ENCODE measurements around the gene PROCR.
"Not testable (repeated sequence)": the region's sequence is repeated elsewhere in the genome, so short reads cannot be mapped to it uniquely, and the experiment has no call there.

The PROCR gene

DNA sequence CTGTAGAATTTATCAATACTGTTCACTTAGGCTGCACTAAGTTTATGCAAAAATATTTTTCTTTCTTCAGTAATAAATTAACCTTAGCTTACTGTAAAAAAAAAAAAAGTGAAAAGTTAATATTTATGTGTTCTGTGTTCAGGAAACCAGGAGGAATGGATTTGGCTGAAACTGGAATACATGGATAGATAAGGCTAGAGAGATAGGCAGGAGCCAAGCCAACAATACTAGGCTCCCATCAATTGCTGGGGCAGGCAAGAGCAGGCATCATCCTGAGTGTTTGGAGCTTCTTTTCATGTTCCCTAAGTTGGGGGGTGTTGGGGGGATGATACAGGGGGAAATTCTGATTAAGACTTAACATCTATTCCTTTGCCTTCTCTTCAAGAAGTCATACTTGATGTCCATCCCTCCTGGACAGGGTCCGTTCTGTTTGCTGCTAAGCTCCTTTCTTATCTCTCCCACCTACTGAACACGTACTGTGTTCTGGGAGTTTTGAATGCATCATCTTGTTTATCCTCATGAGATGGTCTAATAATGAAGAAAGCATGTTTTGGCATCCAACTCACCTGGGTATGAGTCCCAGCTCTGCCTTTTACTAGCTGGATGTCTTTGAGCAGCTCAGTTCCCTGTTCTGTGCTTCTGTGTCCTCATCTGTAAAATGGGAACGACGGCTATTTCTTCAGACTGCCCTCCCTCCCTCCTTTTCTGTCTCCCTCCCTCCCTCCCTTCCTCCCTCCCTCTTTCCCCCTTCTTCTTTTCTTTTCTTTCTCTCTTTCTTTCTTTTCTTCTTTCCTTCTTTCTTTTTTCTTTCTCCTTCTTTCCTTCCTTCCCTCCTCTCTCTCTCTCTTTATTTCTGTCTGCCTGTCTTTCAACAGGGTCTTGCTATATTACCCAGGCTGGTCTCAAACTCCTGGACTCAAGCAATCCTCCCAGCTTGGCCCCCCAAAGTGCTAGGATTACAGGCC, 6.4 kb upstream of the PROCR start:
- DNase-seq (ENCODE audit: low spot score) = no peak

DNA sequence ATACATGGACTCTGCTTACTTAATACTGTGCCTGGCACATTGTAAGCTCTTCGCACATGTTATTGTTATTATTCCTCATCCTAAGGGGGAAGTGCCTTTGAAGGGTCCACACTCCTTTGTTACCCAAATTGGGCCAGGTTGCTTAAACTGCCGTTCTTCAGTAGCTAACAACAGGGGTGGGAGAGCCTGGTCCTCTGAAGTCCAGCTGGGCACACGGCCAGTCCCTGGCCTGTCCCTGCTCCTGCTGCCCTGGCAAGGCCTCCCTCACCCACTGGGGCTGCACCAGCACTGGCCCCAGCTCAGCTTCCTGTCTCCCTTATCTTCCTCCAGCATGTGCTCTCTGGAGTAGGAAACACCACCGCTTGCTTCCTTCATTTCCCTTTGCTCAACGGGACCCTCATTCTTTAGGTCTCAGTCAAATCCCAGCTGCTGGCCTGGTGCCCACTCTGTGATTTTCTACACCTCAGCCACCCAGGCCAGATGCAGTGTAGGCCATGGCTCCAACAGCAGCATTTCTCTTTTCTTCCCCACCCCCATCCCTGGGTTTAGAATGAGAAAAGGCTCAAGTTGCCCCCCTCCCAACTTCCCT, 5.5 kb upstream of the PROCR start:
- DNase-seq (ENCODE audit: low spot score) = no peak

DNA sequence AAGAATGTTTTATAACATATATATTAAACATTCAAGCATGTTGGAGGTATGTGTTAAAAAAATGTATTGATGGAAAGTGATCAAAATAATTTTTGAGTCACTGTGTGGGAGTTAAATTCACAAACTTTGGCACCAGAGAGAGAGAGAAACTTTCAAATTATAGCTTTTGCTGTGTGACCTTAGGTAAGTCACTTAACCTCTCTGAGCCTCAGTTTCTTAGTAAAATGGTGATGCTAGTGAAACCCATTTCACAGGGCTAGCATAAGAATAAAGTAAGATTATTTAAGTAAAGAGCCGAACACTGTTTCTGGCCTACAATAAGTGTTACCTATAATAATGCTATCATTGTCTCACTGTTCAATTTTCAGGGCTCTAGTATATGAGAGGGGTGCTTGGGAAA, 4.1 kb upstream of the PROCR start:
- DNase-seq (ENCODE audit: low spot score) = no peak

DNA sequence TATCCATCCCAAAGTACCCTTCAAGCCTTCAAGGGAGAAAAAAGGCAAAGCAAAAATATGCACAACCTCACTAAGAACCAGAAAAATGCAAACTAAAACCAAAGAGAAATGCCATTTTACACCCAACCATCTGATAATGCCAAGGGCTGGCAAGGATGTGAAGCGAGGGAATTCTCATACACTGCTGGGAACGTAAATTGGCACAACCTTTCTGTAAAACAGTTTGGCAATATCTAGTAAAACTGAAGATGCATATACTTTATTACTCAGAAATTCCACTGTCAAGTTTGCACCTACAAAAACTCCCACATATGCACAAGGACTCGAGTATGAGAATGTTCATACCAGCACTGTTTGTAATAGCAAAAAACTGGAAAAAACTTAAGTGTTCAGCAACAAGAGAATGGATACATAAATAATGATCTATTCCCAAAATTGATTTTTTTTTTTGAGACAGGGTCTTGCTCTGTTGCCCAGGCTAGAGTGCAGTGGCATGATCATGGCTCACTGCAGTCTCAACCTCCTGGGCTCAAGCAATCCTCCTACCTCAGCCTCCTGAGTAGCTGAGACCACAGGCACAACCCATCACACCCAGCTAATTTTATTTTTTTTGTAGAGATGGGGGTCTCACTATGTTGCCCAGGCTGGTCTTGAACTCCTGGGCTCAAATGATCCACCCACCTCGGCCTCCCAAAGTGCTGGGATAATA, 3.0 kb upstream of the PROCR start:
- DNase-seq (ENCODE audit: low spot score) = not testable (repeated sequence)

DNA sequence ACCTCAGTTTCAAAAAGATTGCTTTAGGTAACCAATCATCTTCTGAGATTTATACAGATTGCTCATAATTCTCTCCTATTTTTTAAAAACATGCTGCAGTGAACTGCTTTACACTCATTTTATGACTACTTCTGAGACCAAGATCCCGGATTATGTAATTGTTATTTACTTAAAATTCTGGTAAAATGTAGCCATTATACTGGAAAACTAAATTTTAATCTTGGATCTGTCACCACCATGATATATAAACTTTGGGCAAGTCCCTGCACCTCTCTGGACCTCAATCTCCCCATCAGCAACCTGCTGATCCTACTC, 477 bp upstream of the PROCR start:
- no peak for DNase-seq (ENCODE audit: low spot score)

DNA sequence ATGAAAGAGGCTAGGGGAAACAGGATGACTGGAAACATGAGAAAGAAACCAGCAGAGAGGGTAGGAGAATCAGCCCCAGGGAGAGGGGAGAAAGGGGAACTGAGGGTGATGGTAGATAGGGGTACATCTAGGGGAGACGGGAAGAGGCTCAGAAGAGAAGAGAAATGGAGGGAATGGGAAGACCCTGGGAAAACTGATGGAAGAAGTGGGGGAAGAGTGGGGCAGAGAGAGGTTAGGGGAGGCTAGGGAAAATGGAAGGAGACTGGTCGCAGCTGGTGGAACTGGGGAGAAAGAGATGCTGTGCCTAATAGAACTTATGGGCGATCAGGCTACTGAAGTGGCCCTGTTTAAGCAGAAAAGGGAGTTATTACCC, 548 bp downstream of the PROCR start:
- no peak for DNase-seq (ENCODE audit: low spot score)

DNA sequence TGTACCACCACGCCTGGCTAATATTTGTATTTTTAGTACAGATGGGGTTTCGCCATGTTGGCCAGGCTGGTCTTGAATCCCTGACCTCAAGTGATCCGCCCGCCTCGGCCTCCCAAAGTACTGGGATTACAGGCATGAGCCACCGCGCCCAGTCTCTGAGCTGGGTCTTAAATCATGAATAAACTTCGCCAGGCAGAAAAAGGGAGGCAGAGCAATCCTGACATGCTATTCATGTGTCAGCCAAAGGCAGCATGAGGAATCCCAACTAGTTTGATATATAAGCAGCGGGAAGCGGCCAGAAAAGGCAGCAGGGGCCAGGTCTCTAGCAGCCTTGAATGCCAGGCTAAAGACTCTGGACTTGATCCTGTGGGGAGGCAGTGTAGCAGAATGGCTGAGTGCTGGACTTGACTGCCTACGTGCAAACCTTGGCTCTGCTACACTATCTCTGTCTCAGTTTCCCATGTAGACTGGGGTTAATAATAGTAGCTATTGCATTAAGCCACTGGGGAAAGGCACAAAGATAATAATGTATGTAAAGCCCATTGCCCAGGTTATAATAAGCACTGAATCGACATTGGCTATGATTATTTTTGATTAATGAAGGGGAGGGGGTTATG, 1.8 kb downstream of the PROCR start:
- no peak for DNase-seq (ENCODE audit: low spot score)

DNA sequence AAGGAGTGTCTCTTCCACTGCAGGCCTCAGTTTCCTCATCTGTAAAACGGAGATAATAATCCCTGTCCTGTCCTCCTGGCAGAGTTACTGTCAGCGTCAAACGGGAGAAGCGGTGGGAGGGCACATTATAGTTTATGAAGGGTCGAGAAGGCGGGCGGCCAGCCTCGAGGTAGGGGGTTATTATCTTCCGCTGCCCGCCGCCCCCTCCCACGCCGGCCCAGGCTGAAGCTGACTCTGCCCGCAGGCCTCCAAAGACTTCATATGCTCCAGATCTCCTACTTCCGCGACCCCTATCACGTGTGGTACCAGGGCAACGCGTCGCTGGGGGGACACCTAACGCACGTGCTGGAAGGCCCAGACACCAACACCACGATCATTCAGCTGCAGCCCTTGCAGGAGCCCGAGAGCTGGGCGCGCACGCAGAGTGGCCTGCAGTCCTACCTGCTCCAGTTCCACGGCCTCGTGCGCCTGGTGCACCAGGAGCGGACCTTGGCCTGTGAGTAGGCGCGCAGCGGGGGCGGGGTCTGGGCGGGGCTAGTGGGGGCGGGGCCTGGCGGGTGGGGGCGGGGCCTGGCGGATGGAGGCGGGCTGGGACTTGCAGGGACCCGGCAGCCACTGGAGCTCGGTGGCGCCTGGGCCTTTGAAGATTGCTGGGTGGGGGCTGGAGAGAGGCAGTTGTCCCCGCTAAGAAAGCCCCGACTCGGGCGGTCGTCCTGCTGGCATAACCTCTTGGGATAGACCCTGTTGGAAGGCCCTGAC, 2.8 kb downstream of the PROCR start:
- peak; percentile 48 for DNase-seq (ENCODE audit: low spot score)

DNA sequence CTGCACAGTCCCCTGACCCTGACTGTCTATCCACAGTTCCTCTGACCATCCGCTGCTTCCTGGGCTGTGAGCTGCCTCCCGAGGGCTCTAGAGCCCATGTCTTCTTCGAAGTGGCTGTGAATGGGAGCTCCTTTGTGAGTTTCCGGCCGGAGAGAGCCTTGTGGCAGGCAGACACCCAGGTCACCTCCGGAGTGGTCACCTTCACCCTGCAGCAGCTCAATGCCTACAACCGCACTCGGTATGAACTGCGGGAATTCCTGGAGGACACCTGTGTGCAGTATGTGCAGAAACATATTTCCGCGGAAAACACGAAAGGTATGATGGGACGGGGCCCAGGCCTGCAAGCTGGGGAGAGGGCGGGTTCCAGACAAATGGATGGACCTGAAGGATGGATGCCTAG, 4.3 kb downstream of the PROCR start:
- no peak for DNase-seq (ENCODE audit: low spot score)

DNA sequence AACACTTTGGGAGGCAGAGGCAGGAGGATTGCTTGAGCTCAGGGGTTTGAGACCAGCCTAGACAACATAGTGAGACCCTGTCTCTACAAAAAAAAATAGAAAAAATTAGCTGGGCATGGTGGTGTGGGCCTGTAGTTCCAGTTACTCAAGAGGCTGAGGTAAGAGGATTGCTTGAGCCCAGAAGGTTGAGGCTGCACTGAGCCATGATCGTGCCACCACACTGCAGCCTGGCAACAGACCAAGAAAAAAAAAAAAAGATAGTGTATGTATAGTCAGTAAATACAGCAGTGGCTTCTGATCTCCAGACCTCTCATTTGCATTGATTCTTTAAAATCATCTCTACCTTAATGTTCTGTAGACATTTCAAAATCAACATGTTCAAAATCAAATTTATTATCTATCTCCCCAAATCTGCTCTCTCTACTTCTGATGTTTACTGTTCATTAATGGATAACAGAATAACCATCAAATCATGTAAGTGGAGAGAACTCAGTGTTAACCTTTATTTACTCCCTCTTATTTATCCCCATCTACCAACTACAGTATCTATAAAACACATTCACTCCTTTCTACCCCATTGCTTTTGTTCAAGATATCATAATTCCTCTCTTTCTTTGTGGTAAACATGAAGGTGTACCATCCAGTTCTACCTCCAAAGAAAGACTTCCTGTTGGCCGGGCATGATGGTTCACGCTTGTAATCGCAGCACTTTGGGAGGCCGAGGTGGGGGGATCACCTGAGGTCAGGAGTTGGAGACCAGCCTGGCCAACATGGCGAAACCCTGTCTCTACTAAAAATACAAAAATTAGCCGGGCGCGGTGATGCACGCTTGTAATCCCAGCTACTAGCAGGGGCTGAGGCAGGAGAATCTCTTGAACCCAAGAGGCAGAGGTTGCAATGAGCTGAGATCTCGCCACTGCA, 7.7 kb downstream of the PROCR start:
- DNase-seq (ENCODE audit: low spot score) = no peak

DNA sequence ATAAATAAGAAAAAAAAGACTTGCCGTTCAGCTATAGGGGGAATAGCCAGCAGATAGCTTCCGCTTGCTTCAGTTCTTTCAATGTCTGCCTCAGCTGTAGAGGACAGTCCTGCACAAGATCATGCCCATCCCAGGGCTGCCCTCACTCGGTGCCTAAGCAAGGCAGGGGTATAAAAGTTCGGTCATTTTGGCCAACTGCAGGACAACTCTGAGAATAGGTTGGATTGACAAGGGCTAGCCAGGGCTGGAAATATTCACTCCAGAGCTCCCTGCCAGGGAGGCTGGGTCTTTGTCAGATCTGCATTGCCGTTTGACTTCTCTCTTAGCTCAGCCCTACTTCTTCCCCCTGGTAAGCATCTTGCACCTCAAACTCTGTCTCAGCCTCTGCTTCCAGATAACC, 8.4 kb downstream of the PROCR start:
- DNase-seq (ENCODE audit: low spot score) = no peak

DNA sequence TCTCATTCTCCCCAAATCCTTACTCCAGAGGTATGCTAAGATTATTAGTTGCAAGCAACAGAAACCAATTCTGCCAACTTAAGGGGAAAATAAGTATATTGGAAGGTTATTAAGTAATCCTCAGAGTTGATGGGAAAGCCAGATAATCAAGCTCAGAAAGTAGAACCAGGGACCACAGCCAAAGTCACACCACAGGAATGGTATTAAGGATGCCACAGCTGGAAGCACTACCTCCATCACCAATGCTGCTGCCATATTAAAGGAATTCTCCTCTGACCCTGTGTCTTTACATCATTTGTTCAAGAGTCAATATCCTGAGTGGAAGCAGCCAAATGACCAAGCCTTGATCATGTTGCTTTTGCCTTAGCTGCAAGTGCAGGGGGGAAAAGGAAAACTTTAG, 9.9 kb downstream of the PROCR start:
- DNase-seq (ENCODE audit: low spot score) = no peak

DNA sequence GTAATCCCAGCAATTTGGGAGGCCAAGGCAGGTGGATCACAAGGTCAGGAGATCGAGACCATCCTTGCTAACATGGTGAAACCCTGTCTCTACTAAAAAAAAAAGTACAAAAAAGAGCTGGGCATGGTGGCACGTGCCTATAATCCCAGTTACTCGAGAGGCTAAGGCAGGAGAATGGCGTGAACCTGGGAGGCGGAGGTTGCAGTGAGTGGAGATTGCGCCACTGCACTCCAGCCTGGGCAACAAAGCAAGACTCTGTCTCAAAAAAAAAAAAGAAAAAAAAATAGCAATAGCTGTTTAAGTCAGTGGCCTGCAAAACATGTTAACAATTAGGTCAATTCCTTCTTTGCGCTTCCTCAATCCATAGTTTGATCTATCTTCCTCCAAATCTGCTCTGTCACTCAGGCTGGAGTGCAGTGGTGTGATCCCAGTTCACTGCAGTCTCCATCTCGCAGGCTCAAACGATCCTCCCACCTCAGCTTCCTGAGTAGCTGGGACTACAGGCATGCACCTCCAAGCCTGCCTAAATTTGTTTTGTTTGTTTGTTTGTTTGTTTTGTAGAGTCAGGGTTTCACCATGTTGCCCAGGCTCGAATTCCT, 14.9 kb downstream of the PROCR start:
- not testable (repeated sequence) for DNase-seq (ENCODE audit: low spot score)

DNA sequence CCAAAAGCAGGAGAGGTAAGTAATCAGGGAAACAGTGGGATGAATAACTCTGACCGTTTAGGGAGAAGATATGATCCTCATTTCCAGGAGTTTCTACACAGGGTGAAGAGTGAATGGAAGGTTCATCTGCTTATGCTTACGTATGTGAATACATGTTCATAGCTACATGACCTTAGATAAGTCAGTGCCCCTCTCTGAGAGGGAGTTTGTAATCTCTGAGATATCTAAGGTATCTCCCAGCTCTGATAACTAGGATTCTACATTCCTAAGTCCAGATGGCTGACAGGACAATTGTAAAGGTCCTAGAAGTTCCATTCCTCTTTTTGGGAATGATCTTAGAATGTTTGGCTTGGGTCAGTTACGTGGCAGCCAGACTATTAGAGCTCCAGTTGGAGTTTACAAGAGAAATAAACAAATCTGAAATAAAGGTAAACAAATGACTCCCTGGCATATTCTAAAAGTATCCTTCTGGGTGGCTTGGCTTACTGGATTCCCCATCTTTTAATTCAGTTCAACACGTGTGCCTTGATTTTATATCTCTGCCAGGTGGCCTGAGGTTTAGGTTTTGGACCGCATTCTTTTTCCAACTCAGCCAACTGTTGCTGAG, 15.8 kb downstream of the PROCR start:
- DNase-seq (ENCODE audit: low spot score) = no peak

DNA sequence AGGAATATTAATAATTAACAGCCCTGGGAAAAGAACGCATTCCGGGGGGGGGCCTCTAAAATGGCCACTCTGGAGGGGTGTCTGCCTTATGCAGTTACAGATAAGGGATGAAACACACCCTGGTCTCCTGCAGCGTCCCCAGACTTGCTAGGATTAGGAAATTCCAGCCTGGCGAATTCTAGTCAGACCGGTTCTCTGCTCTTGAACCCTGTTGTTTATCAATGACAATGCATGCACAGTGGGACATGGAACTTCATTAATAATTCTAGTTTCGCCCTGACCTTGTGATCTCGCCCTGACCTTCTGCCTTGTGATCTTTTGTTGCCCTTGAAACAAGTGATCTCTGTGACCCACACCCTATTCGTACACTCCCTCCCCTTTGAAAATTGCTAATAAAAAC, 17.4 kb downstream of the PROCR start:
- DNase-seq (ENCODE audit: low spot score) = not testable (repeated sequence)

DNA sequence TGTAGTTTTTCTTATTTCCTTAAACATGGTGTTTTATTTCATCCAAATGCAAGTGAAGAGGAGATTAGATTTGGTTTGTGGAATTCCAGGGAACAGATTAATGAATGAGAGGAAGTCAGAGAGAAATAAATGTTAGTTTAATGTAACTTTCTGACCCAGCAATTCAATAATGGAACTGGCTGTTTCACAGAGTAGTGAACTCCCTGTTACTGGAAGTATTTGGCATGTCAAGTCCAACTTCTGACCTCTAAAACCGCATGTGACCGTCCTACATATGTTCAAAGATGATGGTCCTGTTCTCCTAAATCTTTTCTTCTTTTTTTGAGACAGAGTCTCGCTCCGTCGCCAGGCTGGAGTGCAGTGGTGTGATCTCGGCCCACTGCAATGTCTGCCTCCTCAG, 18.7 kb downstream of the PROCR start:
- no peak for DNase-seq (ENCODE audit: low spot score)

DNA sequence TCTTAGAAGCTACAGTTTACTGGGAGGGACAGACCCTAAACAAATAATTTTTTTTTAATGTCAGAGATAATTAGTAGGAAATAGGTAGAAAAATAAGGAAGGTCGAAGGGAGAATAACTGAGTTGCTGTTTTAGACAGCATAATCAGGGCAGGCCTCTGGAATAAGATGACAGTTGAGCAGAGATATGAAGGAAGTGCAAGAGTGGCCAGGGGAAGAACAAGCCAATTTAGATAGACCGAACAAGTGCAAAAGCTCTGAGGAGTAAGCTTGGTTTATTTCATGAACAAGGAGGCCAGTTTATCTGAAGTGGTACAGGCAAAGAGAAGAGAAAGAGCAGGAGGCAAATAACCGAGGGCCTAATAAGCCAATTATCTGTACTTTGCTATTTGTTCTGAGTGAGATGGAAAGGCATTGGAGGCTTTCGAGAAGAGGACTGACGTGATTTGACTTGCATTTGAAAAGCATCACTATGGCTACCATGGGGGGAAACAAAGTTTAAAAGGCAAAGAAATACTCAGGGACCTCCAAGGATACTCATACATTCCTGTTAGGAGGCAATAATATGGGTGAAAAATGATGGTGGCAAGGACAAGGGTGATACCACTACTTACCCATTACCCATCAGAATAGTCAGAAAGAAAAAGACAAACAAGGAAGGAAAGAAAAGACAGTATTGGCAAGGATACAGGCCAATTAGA, 19.7 kb downstream of the PROCR start:
- DNase-seq (ENCODE audit: low spot score) = no peak

DNA sequence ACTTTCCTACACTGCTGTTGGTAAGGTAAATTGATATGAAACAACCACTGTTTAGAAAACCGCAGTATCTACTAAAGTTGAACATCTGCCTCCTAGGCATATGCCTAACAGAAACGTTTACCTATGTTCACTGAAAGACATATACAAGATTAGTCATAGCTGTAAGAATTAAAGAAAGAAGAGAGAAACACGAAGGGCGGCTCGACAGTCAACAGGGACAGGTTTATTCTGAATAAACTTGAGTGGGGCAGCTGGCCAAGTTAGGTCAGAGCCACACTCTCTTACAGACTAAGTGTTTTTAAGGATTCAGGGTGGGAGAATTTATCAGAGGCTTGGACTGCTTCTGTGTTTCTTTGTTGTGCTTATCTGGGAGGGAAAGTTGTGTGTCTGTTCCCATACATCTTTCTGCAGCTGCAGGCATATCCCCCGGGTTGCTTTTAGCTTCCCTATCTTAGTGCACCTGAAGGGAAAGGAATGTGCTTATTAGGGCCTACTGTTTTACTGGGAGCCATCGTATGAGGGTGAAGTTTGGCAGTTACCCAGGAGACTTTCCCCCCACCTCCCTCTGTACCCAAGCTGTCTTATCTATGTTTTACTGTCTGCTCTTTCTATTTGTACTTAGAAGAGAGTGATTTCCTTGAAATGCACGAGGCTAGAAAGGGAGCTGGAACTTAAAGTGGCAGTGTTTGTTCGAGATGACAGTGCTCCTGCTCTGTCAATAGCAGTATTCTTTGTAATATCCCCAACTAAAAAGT, 20.4 kb downstream of the PROCR start:
- DNase-seq (ENCODE audit: low spot score) = no peak
